ENCODE results near the gene ITSN2. TPM values are rescaled to one million over a fixed set of nuclear protein-coding genes. Genes with fewer than 3 reads are reported as not detected.

Gene ITSN2
- total RNA-seq, 6 experiments from 2014 or later, result 22.6 to 34.1 (median 28.9) TPM

DNA sequence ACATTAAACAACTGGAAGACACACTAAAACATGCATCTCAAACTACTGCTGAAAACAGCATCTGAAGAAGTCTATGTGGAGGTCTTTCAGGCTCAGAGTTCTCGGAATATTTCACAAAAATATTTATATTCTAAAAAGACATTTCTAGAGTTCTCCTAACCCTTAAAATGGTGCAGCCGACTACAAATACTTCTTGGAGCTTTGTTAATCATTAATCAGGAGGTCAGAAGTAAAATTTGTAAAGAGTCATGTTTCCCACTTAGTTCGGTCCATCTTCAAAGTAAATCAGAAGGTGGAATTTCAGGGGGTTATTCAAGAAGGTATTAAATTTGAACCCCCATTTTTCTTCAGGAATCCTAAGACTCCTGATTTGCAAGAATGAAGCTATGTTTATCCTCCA is 112.7 kb downstream of the ITSN2 start:
- Histone ChIP-seq H3K27me3 (no peaks in the 10 kb centered on the region), H3K4me1 (peaks cover 0 to 17% (median 3%) of the 10 kb centered on the region in 4 donors), H3K9me3 (no peaks in the 10 kb centered on the region), H3K36me3 (peaks cover 5 to 38% (median 16%) of the 10 kb centered on the region in 4 donors), H3K27ac (peak overlapping the region in 1 of 3 donors; percentile 38), H3K4me3 (no peak overlapping the region)
- peak; percentile 46 to 80 (median 58) for ATAC-seq
- intact Hi-C loops (cut with DNase I), result no loop called here
- DNase-seq, result no peak
- TF ChIP-seq, protein P1, sequence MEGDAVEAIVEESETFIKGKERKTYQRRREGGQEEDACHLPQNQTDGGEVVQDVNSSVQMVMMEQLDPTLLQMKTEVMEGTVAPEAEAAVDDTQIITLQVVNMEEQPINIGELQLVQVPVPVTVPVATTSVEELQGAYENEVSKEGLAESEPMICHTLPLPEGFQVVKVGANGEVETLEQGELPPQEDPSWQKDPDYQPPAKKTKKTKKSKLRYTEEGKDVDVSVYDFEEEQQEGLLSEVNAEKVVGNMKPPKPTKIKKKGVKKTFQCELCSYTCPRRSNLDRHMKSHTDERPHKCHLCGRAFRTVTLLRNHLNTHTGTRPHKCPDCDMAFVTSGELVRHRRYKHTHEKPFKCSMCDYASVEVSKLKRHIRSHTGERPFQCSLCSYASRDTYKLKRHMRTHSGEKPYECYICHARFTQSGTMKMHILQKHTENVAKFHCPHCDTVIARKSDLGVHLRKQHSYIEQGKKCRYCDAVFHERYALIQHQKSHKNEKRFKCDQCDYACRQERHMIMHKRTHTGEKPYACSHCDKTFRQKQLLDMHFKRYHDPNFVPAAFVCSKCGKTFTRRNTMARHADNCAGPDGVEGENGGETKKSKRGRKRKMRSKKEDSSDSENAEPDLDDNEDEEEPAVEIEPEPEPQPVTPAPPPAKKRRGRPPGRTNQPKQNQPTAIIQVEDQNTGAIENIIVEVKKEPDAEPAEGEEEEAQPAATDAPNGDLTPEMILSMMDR (IDR thresholded peaks at IDR 0.05), result no peak
- no peak for TF ChIP-seq POLR2A (IDR thresholded peaks at IDR 0.05)
- 50% methylated on average over 3 of the region's 3 CpGs for WGBS (ENCODE audit: insufficient coverage, low coverage, low lambda C conversion rate, missing lambda C conversion rate)

DNA sequence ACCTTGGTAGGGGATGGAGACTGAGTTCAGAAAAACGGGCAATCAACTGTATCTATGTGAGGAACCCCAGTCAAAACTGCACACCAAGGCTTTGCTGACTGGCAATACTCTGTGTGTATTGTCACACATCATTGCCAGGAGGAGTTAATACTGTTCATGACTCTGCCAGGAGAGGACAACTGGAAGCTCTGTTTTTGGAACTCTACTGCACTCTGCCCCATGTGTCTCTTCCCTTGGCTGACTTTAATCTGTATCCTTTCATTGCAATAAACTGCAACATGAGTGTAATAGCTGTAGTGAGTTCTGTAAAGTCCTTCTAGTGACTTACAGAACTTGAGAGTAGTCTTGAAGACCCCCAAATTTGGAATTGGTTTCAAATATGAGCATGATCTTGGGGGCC is 113.2 kb downstream of the ITSN2 start:
- peaks cover 0 to 17% (median 3%) of the 10 kb centered on the region in 4 donors for H3K4me1 ChIP-seq
- peak overlapping the region in 1 of 3 donors; percentile 38 for H3K27ac ChIP-seq
- H3K36me3 ChIP-seq, result peaks cover 5 to 38% (median 15%) of the 10 kb centered on the region in 4 donors
- H3K9me3 ChIP-seq, result no peaks in the 10 kb centered on the region
- intact Hi-C loops (cut with DNase I), result no loop called here
- no peaks in the 10 kb centered on the region for H3K27me3 ChIP-seq
- no peak overlapping the region for H3K4me3 ChIP-seq
- TF ChIP-seq, protein P1 (IDR thresholded peaks at IDR 0.05), result no peak
- TF ChIP-seq POLR2A (IDR thresholded peaks at IDR 0.05), result no peak
- WGBS (ENCODE audit: insufficient coverage, low coverage, low lambda C conversion rate, missing lambda C conversion rate), result 80% methylated on average over 1 of the region's 1 CpG
- no peak for DNase-seq
- ATAC-seq, result peak; percentile 25 to 93 (median 42)

DNA sequence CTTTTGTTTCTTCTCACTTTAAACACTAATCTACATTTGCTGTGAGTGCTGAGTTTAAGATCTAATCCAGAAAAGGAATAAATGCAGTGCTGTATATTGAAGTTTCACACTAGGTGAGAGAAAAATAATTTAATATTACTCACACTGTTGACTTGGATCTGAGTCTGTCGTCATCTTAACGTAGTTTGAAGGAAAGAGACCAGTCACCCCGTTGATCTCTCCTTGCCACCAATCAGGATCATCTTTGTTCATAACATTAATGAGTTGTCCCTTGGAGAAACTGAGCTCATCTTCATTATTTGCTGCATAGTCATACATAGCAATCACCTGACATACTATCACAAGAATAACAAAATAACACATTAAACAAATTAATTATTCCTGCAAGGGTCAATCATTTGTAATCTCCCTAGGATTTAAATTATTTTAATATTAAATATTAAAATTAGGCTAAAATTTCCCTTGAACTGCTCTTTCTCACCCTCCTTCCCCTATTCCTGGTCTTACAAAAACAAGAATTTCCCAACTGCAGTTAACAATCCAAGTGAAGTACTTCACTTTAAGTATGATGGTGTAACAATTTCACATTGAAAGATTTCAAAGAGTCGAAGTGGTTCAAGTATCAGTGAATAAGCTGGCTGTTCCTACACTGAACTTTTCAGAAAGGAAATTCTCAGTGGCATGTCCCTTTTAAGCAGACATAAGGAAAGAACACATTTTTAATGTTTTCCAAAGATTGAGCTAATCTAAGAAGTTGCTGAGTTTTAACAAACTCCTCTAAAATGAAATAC is 114.2 kb downstream of the ITSN2 start:
- intact Hi-C loops (cut with DNase I), result no loop called here
- ATAC-seq, result no peak
- WGBS (ENCODE audit: insufficient coverage, low coverage, low lambda C conversion rate, missing lambda C conversion rate), result 88% methylated on average over 4 of the region's 4 CpGs
- Histone ChIP-seq H3K9me3 (no peaks in the 10 kb centered on the region), H3K27me3 (no peaks in the 10 kb centered on the region), H3K27ac (no peak overlapping the region), H3K4me1 (peaks cover 0 to 17% (median 3%) of the 10 kb centered on the region in 4 donors), H3K36me3 (peaks cover 5 to 33% (median 14%) of the 10 kb centered on the region in 4 donors), H3K4me3 (no peak overlapping the region)
- DNase-seq, result no peak
- TF ChIP-seq POLR2A (IDR thresholded peaks at IDR 0.05), result no peak
- TF ChIP-seq, protein P1 (IDR thresholded peaks at IDR 0.05), result no peak

DNA sequence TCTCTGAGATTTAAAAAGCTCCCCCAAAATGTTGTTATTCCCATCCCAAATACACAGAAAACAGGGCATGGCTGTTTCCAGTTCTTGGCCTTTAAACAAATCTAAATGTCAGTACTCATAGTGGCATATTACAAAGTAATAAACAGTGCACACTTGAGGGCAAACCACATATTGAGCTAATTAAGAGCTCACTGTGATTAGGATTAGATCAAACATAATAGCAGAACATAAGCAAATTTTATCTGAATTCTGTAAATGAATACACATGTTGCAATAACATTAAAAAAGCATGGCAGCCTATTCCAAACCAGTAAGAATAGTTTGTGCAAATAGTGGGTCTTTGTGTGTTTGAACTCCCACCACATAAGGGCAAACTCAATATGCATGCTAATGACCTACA is 118.8 kb downstream of the ITSN2 start:
- Histone ChIP-seq H3K27ac (no peak overlapping the region), H3K4me3 (no peak overlapping the region), H3K9me3 (no peaks in the 10 kb centered on the region), H3K36me3 (peaks cover 5 to 25% (median 9%) of the 10 kb centered on the region in 4 donors), H3K27me3 (no peaks in the 10 kb centered on the region), H3K4me1 (peaks cover 0 to under 1% (median 0%) of the 10 kb centered on the region in 4 donors)
- TF ChIP-seq, protein P1 (IDR thresholded peaks at IDR 0.05), result no peak
- no peak for TF ChIP-seq POLR2A (IDR thresholded peaks at IDR 0.05)
- no peak for ATAC-seq
- DNase-seq, result no peak
- intact Hi-C loops (cut with DNase I), result no loop called here

Measured in right lobe of liver (tissue), 6 donors.